HG02678 (cell line): ENCODE results near the gene EIF4ENIF1.
"Not testable (repeated sequence)": the region's sequence is repeated elsewhere in the genome, so short reads cannot be mapped to it uniquely, and the experiment has no call there.

Experiments
- ATAC-seq: cut with Tn5 transposase; IDR thresholded peaks from one replicate; pipeline ENCODE4 v1.9.1; 2021; ENCODE audit warnings: mild to moderate bottlenecking, moderate library complexity; ENCODE audit not compliant: unreplicated experiment

The EIF4ENIF1 gene

GRCh38 chr22:31493355-31493754 lies 3.7 kb upstream of the EIF4ENIF1 start:
- ATAC-seq: not testable (repeated sequence)

- ATAC-seq: no peak
These were observed 2.5 kb upstream of the EIF4ENIF1 start for GRCh38 chr22:31492151-31492550.

- no peak for ATAC-seq
These were observed 1.7 kb upstream of the EIF4ENIF1 start for GRCh38 chr22:31491218-31491962.

- peak; percentile 53 for ATAC-seq
These were observed 869 bp upstream of the EIF4ENIF1 start for GRCh38 chr22:31490496-31490925.

GRCh38 chr22:31488988-31489617 lies 539 bp downstream of the EIF4ENIF1 start:
- peak; percentile 21 for ATAC-seq

GRCh38 chr22:31488346-31488883 lies 1.2 kb downstream of the EIF4ENIF1 start:
- ATAC-seq: no peak

- ATAC-seq: no peak
These were observed 2.7 kb downstream of the EIF4ENIF1 start for GRCh38 chr22:31486951-31487350.

- ATAC-seq: not testable (repeated sequence)
These were observed 3.3 kb downstream of the EIF4ENIF1 start for GRCh38 chr22:31486369-31486768.

- ATAC-seq: not testable (repeated sequence)
These were observed 7.2 kb downstream of the EIF4ENIF1 start for GRCh38 chr22:31482470-31482869.

- ATAC-seq: no peak
These were observed 8.5 kb downstream of the EIF4ENIF1 start for GRCh38 chr22:31481129-31481528.

- peak; percentile 69 for ATAC-seq
These were observed 12.3 kb downstream of the EIF4ENIF1 start for GRCh38 chr22:31477329-31477728.

GRCh38 chr22:31475800-31476199 lies 13.8 kb downstream of the EIF4ENIF1 start:
- ATAC-seq: no peak

GRCh38 chr22:31474743-31475142 lies 14.9 kb downstream of the EIF4ENIF1 start:
- no peak for ATAC-seq

GRCh38 chr22:31465307-31465706 lies 24.3 kb downstream of the EIF4ENIF1 start:
- ATAC-seq: no peak

- ATAC-seq: no peak
These were observed 27.9 kb downstream of the EIF4ENIF1 start for GRCh38 chr22:31461699-31462098.

GRCh38 chr22:31451709-31452571 lies 37.7 kb downstream of the EIF4ENIF1 start:
- ATAC-seq: no peak

- ATAC-seq: no peak
These were observed 40.1 kb downstream of the EIF4ENIF1 start for GRCh38 chr22:31449506-31449905.

GRCh38 chr22:31448382-31448781 lies 41.3 kb downstream of the EIF4ENIF1 start:
- ATAC-seq: no peak

GRCh38 chr22:31447337-31447736 lies 42.3 kb downstream of the EIF4ENIF1 start:
- no peak for ATAC-seq

GRCh38 chr22:31446767-31447166 lies 42.9 kb downstream of the EIF4ENIF1 start:
- no peak for ATAC-seq

- ATAC-seq: no peak
These were observed 43.4 kb downstream of the EIF4ENIF1 start for GRCh38 chr22:31446208-31446607.
